HG03025 (cell line): ENCODE results near the gene ITPR3.

ENCODE experiments used
- ATAC-seq: cut with Tn5 transposase; IDR thresholded peaks from one replicate; pipeline ENCODE4 v1.9.1; 2021; ENCODE audit warnings: mild to moderate bottlenecking, moderate library complexity; ENCODE audit not compliant: unreplicated experiment, low FRiP score

The ITPR3 gene

DNA sequence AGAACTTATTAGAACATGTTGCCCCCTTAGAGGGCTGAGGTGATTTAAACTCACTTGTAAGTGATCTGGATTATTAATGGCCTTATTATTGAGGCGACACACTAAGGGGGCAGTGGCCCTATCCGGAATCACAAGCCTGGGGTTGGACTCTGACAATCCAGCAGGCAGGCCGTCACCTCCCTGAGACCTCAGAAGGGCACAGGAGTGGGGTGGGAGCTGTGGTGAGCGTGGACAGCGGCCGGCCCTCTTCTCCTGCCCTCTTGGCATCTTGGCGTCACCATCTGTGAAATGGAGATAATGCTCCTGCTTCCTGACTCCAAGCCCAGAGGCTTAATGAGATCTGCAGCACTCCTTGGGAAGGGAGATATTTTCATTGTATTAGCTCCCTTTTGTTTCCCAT is 106.0 kb downstream of the ITPR3 start:
- ATAC-seq, result no peak

DNA sequence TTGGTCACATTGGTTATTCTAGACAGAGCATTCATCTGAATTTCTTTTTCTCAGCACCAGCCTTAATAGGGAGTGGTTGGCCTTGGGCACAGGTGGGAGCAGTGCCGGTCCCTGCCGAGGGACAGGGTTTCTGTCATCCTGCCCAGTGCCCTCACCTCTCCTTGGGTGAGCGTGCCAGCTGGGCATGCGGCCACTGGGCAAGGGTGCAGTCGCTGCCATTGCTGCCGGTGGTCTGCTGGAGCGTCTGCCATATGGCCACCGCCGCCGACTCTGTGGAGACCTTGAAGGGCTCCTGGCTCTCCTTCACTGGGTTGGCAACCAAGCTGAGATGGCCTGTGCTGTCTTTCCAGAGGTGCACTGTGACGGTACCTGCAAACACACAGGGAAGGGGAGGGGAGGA is 106.8 kb downstream of the ITPR3 start:
- ATAC-seq, result no peak

DNA sequence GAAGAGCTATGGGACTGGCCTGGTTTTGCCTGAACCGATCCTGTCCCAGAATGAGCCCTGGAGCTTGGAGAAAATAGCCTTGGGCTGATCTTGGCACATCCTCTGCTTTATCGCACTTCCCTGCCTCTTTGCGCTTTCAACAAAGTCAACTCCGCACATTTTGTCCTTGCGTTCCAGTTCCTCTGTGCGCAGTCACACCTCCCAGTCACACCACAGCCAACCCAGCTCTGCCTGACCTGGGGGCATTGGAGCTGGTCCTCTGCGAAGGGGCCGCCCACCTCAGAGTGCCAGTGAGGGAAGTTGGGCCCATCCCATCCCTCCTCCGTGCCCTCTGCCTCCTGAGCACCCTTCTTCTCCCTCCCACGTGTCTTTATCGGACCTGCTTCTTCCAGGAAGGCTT is 107.3 kb downstream of the ITPR3 start:
- ATAC-seq, result no peak

DNA sequence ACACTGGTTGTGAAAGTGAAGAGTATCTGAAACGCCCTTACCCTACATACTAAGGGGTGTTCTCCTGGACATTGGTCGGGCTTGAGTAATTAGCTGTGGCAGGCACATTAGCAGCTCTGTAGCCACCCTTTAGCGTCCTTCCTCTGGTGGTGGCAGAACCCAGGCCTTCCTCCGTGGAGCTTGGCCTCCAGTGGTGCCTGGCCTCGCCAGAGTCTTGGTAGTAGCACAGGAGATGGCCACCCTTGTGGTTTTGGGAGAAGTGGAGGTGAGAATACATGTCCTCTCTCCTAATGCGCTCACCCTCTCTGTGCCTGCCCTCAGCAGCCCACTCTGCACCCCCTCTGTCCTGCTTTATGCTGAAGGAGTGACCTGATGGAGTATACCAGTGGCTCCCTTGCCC is 107.9 kb downstream of the ITPR3 start:
- ATAC-seq, result no peak

DNA sequence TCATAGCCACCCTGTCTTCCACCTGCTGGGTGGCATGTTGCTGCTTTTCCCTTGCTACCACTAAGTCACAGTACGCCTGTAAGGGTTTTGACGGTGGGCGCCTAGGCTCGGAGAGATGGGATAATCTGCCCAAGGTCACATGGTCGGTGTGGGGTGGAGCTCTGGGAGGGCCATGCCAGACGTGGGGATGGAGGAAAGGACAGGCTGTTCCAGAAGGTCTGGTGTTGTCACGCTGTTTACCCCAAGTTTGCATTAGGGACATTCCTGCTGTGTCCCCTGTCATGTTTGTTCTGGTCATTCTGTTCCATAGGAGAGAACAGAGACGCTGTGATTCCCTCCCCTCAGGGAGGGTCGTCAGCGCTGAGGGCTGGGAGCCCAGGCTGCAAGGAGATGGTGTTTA is 109.5 kb downstream of the ITPR3 start:
- no peak for ATAC-seq

DNA sequence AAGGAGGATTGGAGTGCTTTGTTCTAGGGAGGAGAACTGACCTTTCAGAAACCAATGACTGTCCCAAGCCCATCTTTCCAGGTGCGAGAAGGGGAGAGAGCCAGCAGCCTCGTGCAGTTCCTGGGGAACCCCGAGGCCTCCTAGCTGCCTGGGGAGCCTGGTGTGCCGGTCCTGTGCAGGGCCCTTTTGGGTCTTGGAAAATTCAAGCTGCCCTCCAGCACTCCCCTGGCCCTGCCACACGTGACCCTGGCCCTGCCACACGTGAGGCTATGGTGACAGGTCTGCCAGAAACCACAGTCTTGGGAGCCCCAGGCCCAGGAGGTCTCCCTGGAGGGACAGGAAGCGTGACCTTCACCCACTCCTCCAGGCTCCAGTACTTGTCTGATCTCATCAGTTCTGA is 109.9 kb downstream of the ITPR3 start:
- no peak for ATAC-seq

DNA sequence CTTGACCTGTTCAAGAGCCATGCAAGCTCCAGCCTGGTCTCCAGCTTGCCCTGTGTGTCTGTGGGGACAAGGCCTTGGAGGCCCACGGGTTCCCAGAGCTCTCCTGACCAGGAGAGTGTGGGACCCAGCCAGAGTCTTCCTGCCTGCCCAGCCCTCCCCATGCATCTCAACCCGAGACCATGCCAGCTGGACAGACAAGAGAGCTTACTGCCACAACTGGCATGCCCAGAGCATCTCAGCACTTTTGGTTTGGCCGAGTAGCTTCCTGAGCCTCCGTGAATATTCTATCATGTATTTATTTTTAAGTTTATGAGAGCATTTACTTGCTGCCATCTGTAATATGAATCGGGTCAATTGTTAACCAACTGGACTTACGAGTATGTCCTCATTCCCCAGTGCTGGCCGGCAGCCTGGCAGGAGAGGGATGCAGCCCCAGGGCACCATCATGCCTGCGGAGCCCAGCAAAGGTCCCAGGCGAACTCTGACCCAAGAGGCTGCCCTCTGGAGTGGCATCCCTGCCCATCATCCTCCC is 110.7 kb downstream of the ITPR3 start:
- no peak for ATAC-seq

DNA sequence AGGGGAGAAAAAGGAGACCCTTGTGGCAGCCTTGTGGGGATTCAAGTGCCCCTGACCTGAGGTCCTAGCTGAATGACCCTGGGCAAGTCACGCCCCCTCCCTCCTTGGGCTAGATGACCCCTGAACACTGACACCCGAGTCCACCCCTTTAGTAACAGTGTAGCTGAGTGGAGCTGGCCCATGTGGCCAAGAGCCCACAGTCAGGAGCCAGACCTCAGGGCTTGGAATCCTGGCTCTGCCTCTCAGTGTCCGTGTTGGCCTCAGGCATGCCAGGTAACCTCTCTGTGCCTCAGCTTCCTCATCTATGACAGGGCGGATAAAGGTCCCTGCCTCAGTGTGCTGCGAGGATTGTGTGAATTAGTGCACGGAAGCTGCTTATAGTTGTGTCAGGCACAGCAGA is 111.3 kb downstream of the ITPR3 start:
- no peak for ATAC-seq

DNA sequence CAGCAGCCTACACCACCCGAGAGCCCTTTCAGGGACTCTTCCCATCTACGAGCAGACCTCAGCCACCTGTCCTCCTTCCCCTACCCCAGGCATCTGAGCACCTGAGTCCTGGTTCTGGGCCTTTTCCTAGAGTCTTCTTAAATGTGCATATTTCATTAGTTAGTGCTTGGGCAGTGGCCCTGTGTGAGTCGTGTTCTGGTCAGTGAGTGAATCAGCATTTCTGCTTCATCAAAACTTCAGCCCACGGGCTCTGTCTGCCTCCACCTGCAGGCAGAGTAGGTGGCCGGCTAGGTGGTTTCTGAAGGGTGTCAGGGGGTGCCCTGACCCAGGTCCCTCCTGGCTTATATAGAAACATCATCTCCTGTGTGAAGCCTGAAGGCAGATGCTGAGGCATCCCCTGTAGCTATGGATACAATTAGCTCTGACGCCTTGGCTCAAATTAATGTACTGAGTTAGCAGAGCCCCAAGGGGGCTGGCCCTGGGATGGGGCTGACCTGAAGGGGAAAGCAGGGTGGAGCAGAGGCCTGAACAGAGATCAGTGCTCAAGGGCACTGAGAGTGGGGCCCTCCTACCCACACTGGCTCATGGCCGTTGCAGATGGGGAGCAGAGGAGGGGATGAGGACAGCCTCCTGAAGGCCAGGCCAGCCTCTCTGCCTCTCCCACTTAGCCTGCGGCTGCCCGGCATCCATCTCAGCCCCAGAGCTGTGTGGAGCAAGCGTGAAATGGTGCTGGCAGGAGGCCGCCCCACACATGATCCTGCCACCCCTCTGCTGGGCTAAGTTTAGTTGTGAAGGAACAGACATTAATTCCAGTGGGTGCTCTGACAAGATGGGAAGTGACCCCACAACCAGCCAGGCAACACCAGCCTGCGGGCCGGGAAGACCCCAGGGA is 111.9 kb downstream of the ITPR3 start:
- ATAC-seq, result no peak

DNA sequence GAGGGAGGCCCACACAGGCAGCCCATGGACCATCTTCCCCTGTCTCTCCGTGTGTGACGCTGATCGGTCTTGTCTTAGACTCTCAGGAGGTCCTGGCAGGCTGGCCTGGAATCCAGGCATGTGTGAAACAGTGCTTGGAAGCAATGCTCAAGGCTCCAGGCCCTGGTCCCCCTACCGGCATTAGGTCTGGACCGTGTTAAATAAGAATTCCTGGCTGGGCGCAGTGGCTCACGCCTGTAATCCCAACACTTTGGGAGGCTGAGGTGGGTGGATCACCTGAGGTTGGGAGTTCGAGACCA is 112.5 kb downstream of the ITPR3 start:
- no peak for ATAC-seq

DNA sequence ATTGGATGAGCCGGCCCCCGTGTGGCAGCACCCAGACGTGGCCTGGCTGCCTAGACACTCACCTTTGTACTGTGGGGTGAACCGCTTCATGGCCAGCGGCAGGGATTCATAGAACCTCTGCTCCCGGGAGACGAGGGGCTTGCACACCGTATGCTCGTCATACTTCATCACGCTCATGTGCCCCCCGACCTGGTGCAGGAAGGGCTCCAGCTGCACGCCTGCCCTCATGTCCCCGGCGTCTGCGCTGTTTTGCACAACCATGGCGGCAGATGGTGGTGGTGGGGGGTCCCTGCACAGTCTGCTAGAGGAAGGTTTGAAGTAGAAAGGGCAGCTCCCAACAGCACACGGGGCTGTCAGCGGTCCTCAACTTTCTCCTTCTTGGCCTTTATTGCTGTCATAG is 114.1 kb downstream of the ITPR3 start:
- no peak for ATAC-seq

DNA sequence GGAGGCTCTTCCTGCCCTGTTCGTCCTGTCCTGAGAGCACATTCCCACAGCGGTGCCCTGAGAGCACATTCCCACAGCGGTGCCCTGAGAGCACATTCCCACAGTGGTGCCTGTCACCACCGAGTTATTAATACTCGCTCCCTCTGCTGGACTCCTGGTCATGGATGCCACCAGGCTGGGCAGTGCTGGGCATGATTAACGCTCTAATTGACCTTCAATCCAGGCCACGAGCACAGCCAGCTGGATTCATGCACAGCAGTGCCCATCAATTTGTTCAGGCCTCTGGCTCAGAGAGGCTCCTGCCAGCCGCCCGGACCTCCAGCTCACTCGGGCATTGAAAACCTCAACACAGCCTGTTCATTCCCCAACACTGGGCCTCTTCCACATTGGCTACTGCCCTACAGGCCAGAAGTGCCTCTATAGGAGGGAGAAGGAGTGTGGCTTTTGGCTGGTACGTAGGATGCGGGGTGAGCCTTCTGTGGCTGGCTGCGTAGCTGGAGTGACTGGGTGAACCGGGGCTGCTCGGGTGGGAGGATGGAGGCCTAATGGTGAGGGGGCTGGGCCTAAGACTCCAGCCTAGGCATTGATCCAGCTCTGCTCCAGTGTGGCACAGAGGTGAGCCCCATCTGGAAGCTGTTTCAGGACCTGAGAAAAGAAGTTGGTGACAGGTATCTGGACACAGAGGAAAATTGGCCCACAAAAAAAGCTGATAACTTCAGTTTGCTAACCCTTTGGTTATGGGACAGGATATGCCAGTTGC is 116.3 kb downstream of the ITPR3 start:
- no peak for ATAC-seq

DNA sequence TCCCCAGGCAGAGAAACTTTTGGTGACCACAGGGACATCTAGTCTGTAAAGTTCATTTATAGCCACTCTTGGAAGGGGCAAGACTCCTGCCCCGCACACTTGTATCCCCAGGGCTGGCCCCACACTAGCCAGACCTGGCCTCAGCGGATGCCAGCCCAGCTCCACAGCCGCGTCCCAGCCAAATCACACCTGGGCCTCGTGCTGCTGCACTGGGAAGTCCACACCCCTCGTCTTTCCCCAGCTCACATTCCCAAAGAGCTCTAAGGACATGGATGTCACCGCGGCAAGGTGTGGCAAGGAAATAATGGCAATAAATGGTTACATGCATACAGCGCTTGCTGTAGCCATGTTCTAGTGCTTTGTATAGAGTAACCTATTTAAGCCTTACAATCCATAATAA is 117.0 kb downstream of the ITPR3 start:
- ATAC-seq, result no peak

DNA sequence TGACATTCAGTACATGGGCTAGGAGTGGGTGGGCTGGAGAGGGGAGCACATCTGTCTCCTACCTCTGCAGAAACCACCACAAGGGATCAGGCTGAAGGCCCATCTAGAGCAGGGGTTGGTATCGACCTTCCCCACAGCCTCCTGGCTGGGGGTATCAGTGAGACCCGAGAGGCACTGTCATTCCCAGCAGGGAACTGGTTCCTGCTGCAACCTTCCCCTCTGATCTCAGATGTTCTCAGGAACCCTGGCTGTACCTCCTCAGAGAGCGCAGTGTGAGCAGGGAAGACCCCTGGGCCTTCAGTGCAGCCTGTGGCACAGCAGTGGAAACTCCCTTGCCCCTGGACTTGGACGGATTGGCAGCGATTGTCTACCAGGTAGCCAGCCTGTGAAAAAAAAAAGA is 117.8 kb downstream of the ITPR3 start:
- ATAC-seq, result no peak

DNA sequence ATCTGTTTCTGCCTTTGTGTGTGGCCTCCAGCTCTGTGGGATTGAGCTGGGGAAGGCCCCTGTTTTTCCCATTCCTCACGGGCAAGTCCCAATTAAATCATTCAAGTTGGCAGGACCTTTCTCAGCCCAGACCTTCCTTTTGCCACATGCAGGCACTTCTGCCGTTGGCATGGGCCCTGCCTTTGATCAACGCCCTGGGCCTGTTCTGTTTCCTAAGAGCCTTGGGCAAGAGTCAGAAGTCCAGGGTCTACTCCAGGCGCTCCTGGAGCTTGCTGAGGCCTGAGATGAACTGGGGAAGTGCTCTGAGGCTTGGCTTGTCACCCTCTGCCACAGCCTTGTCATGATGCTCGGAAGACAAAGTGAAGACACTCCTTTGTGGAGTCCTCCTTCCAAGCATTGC is 118.4 kb downstream of the ITPR3 start:
- ATAC-seq, result no peak

DNA sequence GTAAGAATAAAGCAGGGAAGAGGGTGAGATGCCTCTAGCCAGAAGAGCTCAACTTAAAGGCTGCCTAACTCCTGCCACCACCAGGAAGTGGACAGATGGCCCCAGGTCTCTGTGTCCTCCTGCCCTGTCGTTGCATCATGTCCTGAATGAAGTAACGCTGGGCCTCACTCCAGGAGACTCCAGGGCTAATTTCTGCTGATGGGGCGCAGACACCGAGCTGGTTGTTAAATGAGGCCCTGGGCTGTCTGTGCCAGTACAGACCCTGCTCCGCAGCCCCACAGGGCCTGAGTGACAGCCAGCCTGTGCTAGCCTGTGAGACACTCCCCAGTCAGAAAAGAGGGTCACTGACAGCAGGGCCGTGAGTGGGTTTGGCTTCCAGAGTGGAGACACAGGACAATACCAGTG is 119.1 kb downstream of the ITPR3 start:
- ATAC-seq, result no peak

DNA sequence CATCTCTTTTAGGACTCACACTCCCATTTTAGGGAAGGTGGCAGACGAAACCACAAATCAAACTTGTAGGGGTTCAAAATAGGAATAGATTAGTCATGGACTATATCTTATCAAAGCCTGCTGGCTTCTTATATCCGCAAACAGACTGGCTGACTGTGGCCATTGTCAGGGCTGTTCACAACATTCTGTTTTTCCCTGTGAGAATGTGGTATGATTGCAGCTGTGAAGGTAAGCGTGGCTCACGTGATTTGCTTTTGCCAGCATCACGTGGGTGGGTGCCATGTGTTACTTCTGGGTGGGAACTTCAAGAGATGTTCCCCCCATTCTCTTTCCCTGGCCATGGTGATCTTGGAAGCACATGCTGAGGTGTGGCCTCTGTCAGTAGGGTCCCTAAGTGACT is 119.7 kb downstream of the ITPR3 start:
- ATAC-seq, result no peak

DNA sequence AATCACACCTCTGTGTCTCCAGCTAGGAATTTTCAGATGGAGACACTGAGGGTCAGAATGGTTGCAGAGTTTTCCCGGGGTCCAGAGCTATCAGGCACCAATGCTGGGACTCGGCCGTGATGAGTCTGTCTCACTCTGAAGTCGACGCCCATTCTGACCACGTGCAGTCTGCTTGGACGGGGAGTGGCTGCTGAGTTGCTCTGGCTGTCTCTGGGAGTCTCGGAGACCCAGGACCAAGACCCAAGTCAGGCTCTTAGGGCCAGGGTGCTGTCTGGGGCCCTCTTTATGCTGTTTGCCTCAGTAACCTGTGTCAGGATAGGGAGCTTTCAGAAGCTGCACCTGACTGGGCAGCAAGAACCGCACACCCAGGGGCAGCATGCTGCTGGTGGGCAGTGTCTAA is 121.0 kb downstream of the ITPR3 start:
- no peak for ATAC-seq

DNA sequence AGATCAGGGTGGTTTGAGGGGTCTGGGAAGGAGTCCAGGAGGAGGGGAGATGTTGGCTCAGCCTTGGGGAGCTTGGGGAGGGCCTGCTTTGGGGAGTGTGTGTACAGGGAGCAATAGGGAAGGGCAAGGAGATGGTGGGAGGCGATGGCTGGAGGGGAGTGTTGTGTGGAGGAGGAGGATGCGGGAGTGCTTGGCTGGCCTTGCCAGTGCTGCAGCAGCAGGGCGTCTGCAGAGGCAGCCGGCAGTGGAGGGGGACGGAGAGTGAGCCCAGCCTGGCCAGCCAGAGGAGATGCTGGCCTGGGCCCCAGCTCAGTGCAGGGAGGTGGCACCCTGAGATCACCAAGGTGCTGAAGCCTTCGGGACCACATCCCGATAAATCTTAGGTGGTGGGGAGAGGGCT is 121.7 kb downstream of the ITPR3 start:
- ATAC-seq, result no peak

DNA sequence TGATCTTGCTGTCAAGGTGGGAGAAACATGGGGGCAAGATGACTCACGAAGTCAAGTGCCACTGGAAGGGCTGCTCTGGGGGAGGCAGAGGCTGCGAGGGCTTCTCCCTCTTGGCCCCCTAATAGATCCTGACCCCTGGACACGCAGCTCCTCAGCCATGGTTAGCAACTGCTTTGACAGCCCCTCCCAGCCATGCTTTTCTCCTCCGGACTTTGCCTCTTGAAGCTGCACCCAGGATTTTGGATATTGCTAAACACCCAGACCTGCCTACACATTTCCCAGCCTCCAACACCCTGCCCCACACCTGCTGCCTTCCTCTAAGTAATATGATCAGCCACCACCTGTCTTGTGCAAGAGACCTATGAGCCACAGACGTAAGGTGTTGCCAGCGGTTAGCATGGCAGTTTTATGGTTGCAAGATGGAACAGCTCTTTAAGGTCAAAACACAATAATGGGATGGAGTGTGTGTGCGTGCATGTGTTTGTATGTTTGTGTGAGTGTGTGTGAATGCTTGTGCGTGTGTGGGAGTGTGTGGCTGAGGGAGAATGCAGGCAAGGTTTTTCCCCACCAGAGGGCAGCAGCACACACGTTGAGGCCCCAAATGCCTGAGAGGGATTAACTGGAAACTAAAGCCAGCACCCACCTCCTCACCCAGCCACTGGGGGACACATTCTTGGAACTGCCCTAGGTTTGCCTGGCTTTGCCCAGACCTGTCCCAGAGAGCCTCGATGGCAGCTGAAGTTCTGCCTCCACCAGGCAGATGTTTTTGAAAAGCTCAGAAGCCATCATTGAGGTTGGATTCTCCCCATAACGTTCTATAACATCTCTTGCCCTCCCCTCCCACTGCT is 123.1 kb downstream of the ITPR3 start:
- ATAC-seq, result no peak
